CD14-positive monocyte (primary cell): ENCODE measurements around the gene MACROH2A1. TPM values are rescaled to one million over a fixed set of nuclear protein-coding genes. Genes with fewer than 3 reads are reported as not detected.

Source experiments
- DNase-seq, 3 donors: peaks; one replicate each; pipeline ENCODE4 v3.0.0-alpha.2; 2011 to 2022
- H2AFZ ChIP-seq: 2 replicates; pipeline ENCODE4 v1.6.0; 2012; ENCODE audit warnings: mild to moderate bottlenecking, low read depth, low read length, inconsistent platforms; ENCODE audit not compliant: insufficient read depth, poor library complexity, severe bottlenecking
- H3K27ac ChIP-seq, 2 donors: 1 replicate in 1 of 2; 2 replicates in 1 of 2; pipeline ENCODE4 v1.5.1; 2012 to 2013; ENCODE audit warnings: low read length in 2 of 2, control low read depth in 1 of 2, inconsistent platforms in 1 of 2, low read depth in 1 of 2, mild to moderate bottlenecking in 1 of 2
- H3K27me3 ChIP-seq, 2 donors: one replicate each; pipeline versions ENCODE4 v1.6.0 to v1.6.1; 2011 to 2013; ENCODE audit warnings: low read length in 2 of 2; ENCODE audit not compliant: control insufficient read depth in 2 of 2, insufficient read depth in 2 of 2
- H3K36me3 ChIP-seq, 2 donors: replicated peaks in 1 of 2; 1 replicate in 1 of 2; 2 replicates in 1 of 2; pipeline versions ENCODE4 v1.5.1 to v1.6.1; 2012 to 2013; ENCODE audit warnings: low read length in 2 of 2, control low read depth in 1 of 2, inconsistent platforms in 1 of 2, mild to moderate bottlenecking in 1 of 2; ENCODE audit not compliant: insufficient read depth in 2 of 2, control insufficient read depth in 1 of 2
- H3K4me1 ChIP-seq, 2 donors: 1 replicate in 1 of 2; 2 replicates in 1 of 2; pipeline versions ENCODE4 v1.5.1 to v1.6.1; 2012 to 2013; ENCODE audit warnings: low read length in 2 of 2, control low read depth in 1 of 2, inconsistent platforms in 1 of 2, mild to moderate bottlenecking in 1 of 2, moderate library complexity in 1 of 2; ENCODE audit not compliant: insufficient read depth in 2 of 2, control insufficient read depth in 1 of 2
- H3K4me2 ChIP-seq: replicated peaks from 2 replicates; pipeline ENCODE3; 2012; ENCODE audit warnings: low read length, moderate library complexity, mild to moderate bottlenecking; ENCODE audit not compliant: poor library complexity, severe bottlenecking; ENCODE audit errors: extremely low read depth
- H3K4me3 ChIP-seq, 3 experiments: fragments of 200-600 bp in 1 of 3; sonication (generic) in 1 of 3; replicated peaks in 1 of 3; 1 replicate in 2 of 3; 2 replicates in 1 of 3; pipeline ENCODE4 v1.5.1; 2011 to 2013; ENCODE audit warnings: low read length in 3 of 3, mild to moderate bottlenecking in 3 of 3, control low read depth in 2 of 3, low read depth in 2 of 3, inconsistent platforms in 1 of 3, moderate library complexity in 1 of 3
- H3K79me2 ChIP-seq: 2 replicates; pipeline ENCODE4 v1.6.0; 2012; ENCODE audit warnings: mild to moderate bottlenecking, control low read depth, inconsistent platforms, low read length, moderate library complexity; ENCODE audit not compliant: insufficient read depth
- H3K9ac ChIP-seq: 2 replicates; pipeline ENCODE4 v1.6.0; 2017; ENCODE audit warnings: low read length, mild to moderate bottlenecking; ENCODE audit not compliant: insufficient read depth, poor library complexity, severe bottlenecking
- H3K9me3 ChIP-seq, 2 donors: replicated peaks in 1 of 2; 1 replicate in 1 of 2; 2 replicates in 1 of 2; pipeline versions ENCODE4 v1.5.1 to v1.6.1; 2012 to 2013; ENCODE audit warnings: low read length in 2 of 2, control low read depth in 1 of 2; ENCODE audit not compliant: control insufficient read depth in 1 of 2, insufficient read depth in 1 of 2
- H4K20me1 ChIP-seq: 2 replicates; pipeline ENCODE4 v1.6.0; 2012; ENCODE audit warnings: mild to moderate bottlenecking, low read length, control low read depth, moderate library complexity; ENCODE audit not compliant: insufficient read depth
- H3K27ac Mint-ChIP-seq, 7 donors: one replicate each; pipeline ENCODE4 v1.8.0; 2020; ENCODE audit warnings: mild to moderate bottlenecking in 7 of 7, mixed read lengths in 7 of 7, moderate library complexity in 6 of 7, inconsistent platforms in 2 of 7
- H3K27me3 Mint-ChIP-seq, 3 donors: one replicate each; pipeline ENCODE4 v1.8.0; 2021 to 2022; ENCODE audit warnings: low read depth in 3 of 3, mild to moderate bottlenecking in 3 of 3, mixed read lengths in 3 of 3, moderate library complexity in 3 of 3, inconsistent platforms in 1 of 3
- H3K36me3 Mint-ChIP-seq, 2 donors: one replicate each; pipeline ENCODE4 v1.8.0; 2020; ENCODE audit warnings: mixed read lengths in 2 of 2, inconsistent platforms in 1 of 2, mild to moderate bottlenecking in 1 of 2
- H3K4me1 Mint-ChIP-seq: one replicate; pipeline ENCODE4 v1.8.0; 2020; ENCODE audit warnings: mild to moderate bottlenecking, mixed read lengths
- H3K4me3 Mint-ChIP-seq, 2 donors: one replicate each; pipeline ENCODE4 v1.8.0; 2020; ENCODE audit warnings: mild to moderate bottlenecking in 2 of 2, mixed read lengths in 2 of 2, moderate library complexity in 1 of 2
- H3K9me3 Mint-ChIP-seq, 7 donors: one replicate each; pipeline ENCODE4 v1.8.0; 2020 to 2022; ENCODE audit warnings: mixed read lengths in 7 of 7, mild to moderate bottlenecking in 6 of 7, moderate library complexity in 6 of 7, inconsistent platforms in 2 of 7
- CTCF ChIP-seq: fragments of 200-600 bp; IDR thresholded peaks from one replicate; pipeline ENCODE4 v1.8.0; 2022; ENCODE audit warnings: antibody characterized with exemption, mild to moderate bottlenecking
- WGBS: methylation state at CpG from one replicate; pipeline ENCODE4 v1.1.5; 2013; ENCODE audit warnings: missing lambda C conversion rate; ENCODE audit not compliant: insufficient coverage; 5-methylcytosine and 5-hydroxymethylcytosine counted together
- intact Hi-C, 2 donors: fragments of 100-400 bp; cut with micrococcal nuclease; formaldehyde crosslinking; loops; one replicate each; pipeline versions ENCODE4 v1.15.0 to v1.15.1; 2023
- polyA plus RNA-seq, 3 donors: library from polyadenylated mRNA; depleted of rRNA in 1 of 3; unstranded in 2 of 3; stranded (reverse) in 1 of 3; fragments of 300-500 nt in 2 of 3; fragments of >200 nt in 1 of 3; fragmentation: Illumina TruSeq in 2 of 3; gene quantifications; 1 replicate in 2 of 3; 2 replicates in 1 of 3; pipeline ENCODE4 v1.2.3, GENCODE V29; 2012 to 2021

MACROH2A1 gene
- polyA plus RNA-seq, 3 donors: 352 to 443 (median 440) TPM

- Histone ChIP-seq H3K79me2 (peaks cover 73% of the 10 kb centered on the region), H3K9ac (no peak overlapping the region), H3K9me3 (no peaks in the 10 kb centered on the region), H3K4me2 (no peak overlapping the region), H2AFZ (no peak overlapping the region), H3K27me3 (no peaks in the 10 kb centered on the region), H3K4me1 (peaks cover 71 to 72% of the 10 kb centered on the region in 2 donors), H4K20me1 (no peaks in the 10 kb centered on the region), H3K36me3 (no peaks in the 10 kb centered on the region), H3K27ac (no peak overlapping the region), H3K4me3 (no peak overlapping the region)
- 93% methylated on average over 2 of the region's 6 CpGs for WGBS
- peaks cover 0 to 3% (median 2%) of the 10 kb centered on the region in 3 donors for H3K27me3 Mint-ChIP-seq
- H3K9me3 Mint-ChIP-seq: no peaks in the 10 kb centered on the region
- peak overlapping the region in 3 of 7 donors; percentile 30 to 68 (median 54) for H3K27ac Mint-ChIP-seq
- peaks cover 76% of the 10 kb centered on the region for H3K4me1 Mint-ChIP-seq
- intact Hi-C loops: no loop called here
- peaks cover 3 to 18% of the 10 kb centered on the region in 2 donors for H3K36me3 Mint-ChIP-seq
- H3K4me3 Mint-ChIP-seq: no peak overlapping the region
- TF ChIP-seq CTCF: no peak
- no peak for DNase-seq
These were observed 44.3 kb upstream of the MACROH2A1 start for GRCh38 chr5:135443161-135443960.

- Mint-ChIP-seq H3K4me3 (no peak overlapping the region), H3K4me1 (peaks cover 80% of the 10 kb centered on the region), H3K27me3 (peaks cover 0 to 3% (median 2%) of the 10 kb centered on the region in 3 donors), H3K36me3 (peaks cover 3 to 16% of the 10 kb centered on the region in 2 donors), H3K9me3 (no peaks in the 10 kb centered on the region), H3K27ac (peak overlapping the region; percentile 1 to 77 (median 56))
- no peak overlapping the region for H3K4me2 ChIP-seq
- H3K27ac ChIP-seq: peak overlapping the region in 1 of 2 donors; percentile 20
- H3K9ac ChIP-seq: no peak overlapping the region
- no peaks in the 10 kb centered on the region for H4K20me1 ChIP-seq
- TF ChIP-seq CTCF: no peak
- no peak overlapping the region for H2AFZ ChIP-seq
- H3K36me3 ChIP-seq: no peaks in the 10 kb centered on the region
- H3K4me1 ChIP-seq: peaks cover 77 to 80% of the 10 kb centered on the region in 2 donors
- H3K27me3 ChIP-seq: no peaks in the 10 kb centered on the region
- no peaks in the 10 kb centered on the region for H3K9me3 ChIP-seq
- DNase-seq: no peak
- peaks cover 65% of the 10 kb centered on the region for H3K79me2 ChIP-seq
- H3K4me3 ChIP-seq: no peak overlapping the region
- intact Hi-C loops: no loop called here
- WGBS: 75% methylated on average over 5 of the region's 8 CpGs
These were observed 43.6 kb upstream of the MACROH2A1 start for GRCh38 chr5:135442431-135443160.
